Ovary (tissue), 3 donors: ENCODE measurements around the gene ELOVL1.
A peak's percentile ranks its signal among the peaks of the same experiment; 100 is the strongest.

Source experiments
- EP300 ChIP-seq: sonication (generic); formaldehyde crosslinking; IDR thresholded peaks from one replicate; pipeline ENCODE4 v1.6.1; 2017; ENCODE audit warnings: antibody characterized with exemption
- TF ChIP-seq, protein P1 (sequence below), 3 donors: fragments of 450-650 bp in 2 of 3; fragments of 200-600 bp in 1 of 3; IDR thresholded peaks; one replicate each; pipeline versions ENCODE4 v1.5.1 to v1.8.0; 2016 to 2022; ENCODE audit warnings: antibody characterized with exemption in 3 of 3, mild to moderate bottlenecking in 1 of 3
- donor health status: DM: no; HTN: no; CAD: no.

DNA sequence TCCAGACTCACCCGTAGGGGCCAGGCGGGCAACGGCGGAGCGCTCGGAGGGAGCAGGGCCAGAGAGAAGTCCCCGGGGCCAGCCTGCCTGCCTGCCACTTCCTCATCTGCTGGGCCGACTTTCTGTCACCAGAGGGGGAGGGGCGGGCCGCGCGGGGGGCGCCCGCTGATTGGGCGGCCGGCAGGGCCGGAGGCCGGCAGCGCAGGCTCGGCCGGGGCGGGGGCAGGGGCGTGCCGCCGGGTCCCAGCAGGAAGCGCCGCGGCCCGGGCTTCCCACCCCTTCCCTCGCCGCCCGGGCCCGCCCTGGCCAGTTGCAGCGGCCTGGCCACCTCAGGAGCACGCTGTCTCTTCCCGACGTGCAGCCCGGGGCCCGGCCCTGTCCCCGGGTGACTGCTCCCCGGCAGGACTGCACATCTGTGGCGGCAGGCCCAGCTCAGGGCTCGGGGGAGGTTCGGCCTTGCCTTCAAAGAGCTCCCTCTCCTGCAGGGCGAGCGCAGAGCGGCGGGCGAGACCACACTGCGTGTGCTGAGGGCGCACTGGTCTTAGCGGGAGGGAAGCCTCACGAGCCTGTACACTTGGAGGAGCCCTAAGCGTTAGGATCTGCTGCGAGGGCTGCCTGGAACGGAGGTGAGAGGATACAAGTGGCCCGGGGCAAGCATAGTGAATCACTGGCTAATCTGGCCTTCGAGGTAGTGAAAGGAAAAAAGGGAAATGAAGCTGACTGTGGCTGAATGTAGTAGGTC lies at the start of gene ELOVL1:
- TF ChIP-seq, protein P1, sequence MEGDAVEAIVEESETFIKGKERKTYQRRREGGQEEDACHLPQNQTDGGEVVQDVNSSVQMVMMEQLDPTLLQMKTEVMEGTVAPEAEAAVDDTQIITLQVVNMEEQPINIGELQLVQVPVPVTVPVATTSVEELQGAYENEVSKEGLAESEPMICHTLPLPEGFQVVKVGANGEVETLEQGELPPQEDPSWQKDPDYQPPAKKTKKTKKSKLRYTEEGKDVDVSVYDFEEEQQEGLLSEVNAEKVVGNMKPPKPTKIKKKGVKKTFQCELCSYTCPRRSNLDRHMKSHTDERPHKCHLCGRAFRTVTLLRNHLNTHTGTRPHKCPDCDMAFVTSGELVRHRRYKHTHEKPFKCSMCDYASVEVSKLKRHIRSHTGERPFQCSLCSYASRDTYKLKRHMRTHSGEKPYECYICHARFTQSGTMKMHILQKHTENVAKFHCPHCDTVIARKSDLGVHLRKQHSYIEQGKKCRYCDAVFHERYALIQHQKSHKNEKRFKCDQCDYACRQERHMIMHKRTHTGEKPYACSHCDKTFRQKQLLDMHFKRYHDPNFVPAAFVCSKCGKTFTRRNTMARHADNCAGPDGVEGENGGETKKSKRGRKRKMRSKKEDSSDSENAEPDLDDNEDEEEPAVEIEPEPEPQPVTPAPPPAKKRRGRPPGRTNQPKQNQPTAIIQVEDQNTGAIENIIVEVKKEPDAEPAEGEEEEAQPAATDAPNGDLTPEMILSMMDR (IDR thresholded peaks at IDR 0.05) = peak in 1 of 3 donors; percentile 13
- no peak for TF ChIP-seq EP300
